Loucy (cell line): ENCODE data around the gene JADE2.

Experiments used
- EZH2phosphoT487 ChIP-seq: fragments of 200-600 bp; IDR thresholded peaks from 2 replicates; pipeline ENCODE4 v1.6.1; 2018; ENCODE audit warnings: antibody characterized with exemption, mild to moderate bottlenecking, moderate library complexity, borderline replicate concordance
- TF ChIP-seq, protein P1 (sequence below): fragments of 200-600 bp; sonication (generic); conservative IDR thresholded peaks from 2 replicates; pipeline ENCODE4 v1.5.1; 2014; ENCODE audit warnings: mild to moderate bottlenecking, antibody characterized with exemption, low read length

- TF ChIP-seq, protein P1, sequence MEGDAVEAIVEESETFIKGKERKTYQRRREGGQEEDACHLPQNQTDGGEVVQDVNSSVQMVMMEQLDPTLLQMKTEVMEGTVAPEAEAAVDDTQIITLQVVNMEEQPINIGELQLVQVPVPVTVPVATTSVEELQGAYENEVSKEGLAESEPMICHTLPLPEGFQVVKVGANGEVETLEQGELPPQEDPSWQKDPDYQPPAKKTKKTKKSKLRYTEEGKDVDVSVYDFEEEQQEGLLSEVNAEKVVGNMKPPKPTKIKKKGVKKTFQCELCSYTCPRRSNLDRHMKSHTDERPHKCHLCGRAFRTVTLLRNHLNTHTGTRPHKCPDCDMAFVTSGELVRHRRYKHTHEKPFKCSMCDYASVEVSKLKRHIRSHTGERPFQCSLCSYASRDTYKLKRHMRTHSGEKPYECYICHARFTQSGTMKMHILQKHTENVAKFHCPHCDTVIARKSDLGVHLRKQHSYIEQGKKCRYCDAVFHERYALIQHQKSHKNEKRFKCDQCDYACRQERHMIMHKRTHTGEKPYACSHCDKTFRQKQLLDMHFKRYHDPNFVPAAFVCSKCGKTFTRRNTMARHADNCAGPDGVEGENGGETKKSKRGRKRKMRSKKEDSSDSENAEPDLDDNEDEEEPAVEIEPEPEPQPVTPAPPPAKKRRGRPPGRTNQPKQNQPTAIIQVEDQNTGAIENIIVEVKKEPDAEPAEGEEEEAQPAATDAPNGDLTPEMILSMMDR = no peak
- no peak for TF ChIP-seq EZH2phosphoT487
Observed at GRCh38 chr5:134608555-134608954, 83.1 kb downstream of the JADE2 start.
